GM12801 (cell line): ENCODE results near the gene FPGT.

ENCODE experiments used
- CTCF ChIP-seq: IDR thresholded peaks from one replicate; pipeline ENCODE4 v1.5.1; 2011; ENCODE audit warnings: control low read depth; ENCODE audit not compliant: insufficient read length; ENCODE audit errors: extremely low read depth

Gene FPGT

GRCh38 chr1:74197657-74198552, at the start of gene FPGT, which contains the start of gene LRRIQ3:
Gene FPGT (plus strand): TSS chr1:74198242. CDS start chr1:74198279, 37 bp downstream.
Gene LRRIQ3 (minus strand): TSS chr1:74198176. CDS start chr1:74183684, 14,492 bp downstream.
- TF ChIP-seq CTCF = no peak

- TF ChIP-seq CTCF = no peak
Measured at GRCh38 chr1:74160046-74160445, 38.0 kb upstream of the FPGT start.

- no peak for TF ChIP-seq CTCF
Measured at GRCh38 chr1:74161497-74161896, 36.5 kb upstream of the FPGT start.

GRCh38 chr1:74162333-74162732, 35.7 kb upstream of the FPGT start:
- TF ChIP-seq CTCF = no peak

- no peak for TF ChIP-seq CTCF
Measured at GRCh38 chr1:74180490-74180889, 17.6 kb upstream of the FPGT start.

- TF ChIP-seq CTCF = no peak
Measured at GRCh38 chr1:74193908-74194307, 4.1 kb upstream of the FPGT start.

- no peak for TF ChIP-seq CTCF
Measured at GRCh38 chr1:74195339-74195738, 2.7 kb upstream of the FPGT start.
